Cardiac fibroblast (primary cell): ENCODE measurements around the gene DDX39B.
"Not testable (repeated sequence)": the region's sequence is repeated elsewhere in the genome, so short reads cannot be mapped to it uniquely, and the experiment has no call there.

Source experiments
- DNase-seq, 2 donors: peaks; one replicate each; pipeline versions ENCODE4 v3.0.0 to v3.0.0-alpha.2; 2010; ENCODE audit warnings: low read depth in 2 of 2
- H3K4me3 ChIP-seq, 2 donors: replicated peaks in 1 of 2; 1 replicate in 1 of 2; 2 replicates in 1 of 2; pipeline ENCODE4 v1.5.1; 2011; ENCODE audit warnings: low read depth in 2 of 2, low read length in 2 of 2, mild to moderate bottlenecking in 2 of 2, moderate library complexity in 1 of 2
- TF ChIP-seq, protein P1 (sequence below): IDR thresholded peaks from one replicate; pipeline ENCODE4 v1.5.1; 2011; ENCODE audit warnings: low read depth, mild to moderate bottlenecking, low read length, inconsistent platforms

The DDX39B gene

GRCh38 chr6:31541658-31542521 is at the start of gene DDX39B:
Gene DDX39B, minus strand, starts transcription at chr6:31542003. Its CDS starts 1,471 bp downstream, at chr6:31540532.
- peak within 1 kb of the TSS; percentile 70 to 72 for H3K4me3 ChIP-seq
- TF ChIP-seq, protein P1, sequence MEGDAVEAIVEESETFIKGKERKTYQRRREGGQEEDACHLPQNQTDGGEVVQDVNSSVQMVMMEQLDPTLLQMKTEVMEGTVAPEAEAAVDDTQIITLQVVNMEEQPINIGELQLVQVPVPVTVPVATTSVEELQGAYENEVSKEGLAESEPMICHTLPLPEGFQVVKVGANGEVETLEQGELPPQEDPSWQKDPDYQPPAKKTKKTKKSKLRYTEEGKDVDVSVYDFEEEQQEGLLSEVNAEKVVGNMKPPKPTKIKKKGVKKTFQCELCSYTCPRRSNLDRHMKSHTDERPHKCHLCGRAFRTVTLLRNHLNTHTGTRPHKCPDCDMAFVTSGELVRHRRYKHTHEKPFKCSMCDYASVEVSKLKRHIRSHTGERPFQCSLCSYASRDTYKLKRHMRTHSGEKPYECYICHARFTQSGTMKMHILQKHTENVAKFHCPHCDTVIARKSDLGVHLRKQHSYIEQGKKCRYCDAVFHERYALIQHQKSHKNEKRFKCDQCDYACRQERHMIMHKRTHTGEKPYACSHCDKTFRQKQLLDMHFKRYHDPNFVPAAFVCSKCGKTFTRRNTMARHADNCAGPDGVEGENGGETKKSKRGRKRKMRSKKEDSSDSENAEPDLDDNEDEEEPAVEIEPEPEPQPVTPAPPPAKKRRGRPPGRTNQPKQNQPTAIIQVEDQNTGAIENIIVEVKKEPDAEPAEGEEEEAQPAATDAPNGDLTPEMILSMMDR, result no peak
- peak; percentile 98 for DNase-seq

DNA sequence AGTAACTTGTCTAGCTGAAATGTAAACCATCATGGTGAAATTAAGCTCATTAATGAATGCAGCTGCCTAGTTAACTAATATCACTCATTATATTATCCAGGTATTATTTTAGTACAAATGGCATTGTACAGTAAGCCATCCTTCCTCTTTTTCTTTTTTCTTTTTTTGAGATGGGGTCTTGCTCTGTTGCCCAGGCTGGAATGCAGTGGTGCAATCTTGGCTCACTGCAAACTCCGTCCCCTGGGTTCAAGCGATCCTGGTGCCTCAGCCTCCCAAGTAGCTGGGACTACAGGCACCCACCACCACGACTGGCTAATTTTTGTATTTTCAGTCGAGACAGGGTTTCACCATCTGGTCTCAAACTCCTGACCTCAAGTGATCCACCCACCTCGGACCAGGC is 48.9 kb upstream of the DDX39B start:
- not testable (repeated sequence) for DNase-seq, H3K4me3 ChIP-seq

GRCh38 chr6:31588871-31589650 is 47.3 kb upstream of the DDX39B start:
- DNase-seq, result no peak
- no peak overlapping the region for H3K4me3 ChIP-seq
- TF ChIP-seq, protein P1, result no peak

DNA sequence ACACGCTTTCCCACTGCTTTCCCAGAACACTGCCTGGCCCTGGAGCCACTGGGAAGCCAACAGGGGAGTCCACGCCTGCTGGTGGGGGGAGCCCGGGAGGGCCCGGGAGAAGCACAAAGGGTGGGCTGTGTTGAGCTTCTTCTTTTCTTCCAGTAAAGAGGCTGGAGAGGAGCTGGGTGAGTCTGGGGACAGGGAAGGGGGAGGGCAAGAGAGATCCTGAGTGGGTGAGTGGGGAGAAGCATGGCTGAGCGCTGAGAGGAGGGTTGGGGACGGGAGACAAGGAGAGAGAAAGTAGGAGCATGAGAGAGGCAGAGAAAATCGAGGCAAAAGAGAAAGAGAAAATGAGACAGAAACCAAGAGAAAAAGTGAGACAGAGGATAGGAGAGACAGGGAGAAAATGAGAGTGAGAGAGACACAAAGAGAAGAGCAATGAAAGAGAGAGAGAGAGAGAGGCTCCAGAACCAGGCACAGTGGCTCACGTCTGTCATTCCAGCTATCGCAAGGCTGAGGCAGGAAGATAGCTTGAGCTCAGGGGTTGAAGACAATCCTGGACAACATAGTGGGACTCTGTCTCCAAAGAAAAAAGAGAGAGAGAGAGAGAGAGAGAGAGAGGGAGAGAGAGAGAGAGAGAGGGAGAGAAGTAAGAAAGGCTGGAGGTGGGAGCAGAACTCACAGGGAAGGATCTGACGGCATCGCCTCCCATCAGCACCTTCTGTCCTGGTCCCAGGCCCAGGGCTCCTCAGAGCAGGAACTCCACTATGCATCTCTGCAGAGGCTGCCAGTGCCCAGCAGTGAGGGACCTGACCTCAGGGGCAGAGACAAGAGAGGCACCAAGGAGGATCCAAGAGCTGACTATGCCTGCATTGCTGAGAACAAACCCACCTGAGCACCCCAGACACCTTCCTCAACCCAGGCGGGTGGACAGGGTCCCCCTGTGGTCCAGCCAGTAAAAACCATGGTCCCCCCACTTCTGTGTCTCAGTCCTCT is 46.3 kb upstream of the DDX39B start:
- no peak overlapping the region for H3K4me3 ChIP-seq
- no peak for DNase-seq
- TF ChIP-seq, protein P1, result no peak

- H3K4me3 ChIP-seq, result no peak overlapping the region
- TF ChIP-seq, protein P1, result no peak
- DNase-seq, result no peak
Observed at GRCh38 chr6:31586599-31587281, 44.9 kb upstream of the DDX39B start.

GRCh38 chr6:31586008-31586407 is 44.2 kb upstream of the DDX39B start, which contains the start of gene LST1:
Gene LST1, plus strand, starts transcription at chr6:31586277. Its CDS starts 1,023 bp downstream, at chr6:31587300.
- H3K4me3 ChIP-seq, result no peak within 1 kb of the TSS
- peak in 1 of 2 donors; percentile 42 for DNase-seq
- TF ChIP-seq, protein P1, result no peak
